Activated CD8-positive, alpha-beta memory T cell treated with anti-CD3 and anti-CD28 coated beads, Interleukin-2, amount 50 U/mL, for 1 hour (primary cell): Measurements from ENCODE around the gene THAP11.
"Not testable (repeated sequence)": the region's sequence is repeated elsewhere in the genome, so short reads cannot be mapped to it uniquely, and the experiment has no call there.

Source experiments
- DNase-seq: peaks from one replicate; pipeline ENCODE4 v3.0.0-alpha.2; 2020; ENCODE audit errors: extremely low read depth

The THAP11 gene

DNA sequence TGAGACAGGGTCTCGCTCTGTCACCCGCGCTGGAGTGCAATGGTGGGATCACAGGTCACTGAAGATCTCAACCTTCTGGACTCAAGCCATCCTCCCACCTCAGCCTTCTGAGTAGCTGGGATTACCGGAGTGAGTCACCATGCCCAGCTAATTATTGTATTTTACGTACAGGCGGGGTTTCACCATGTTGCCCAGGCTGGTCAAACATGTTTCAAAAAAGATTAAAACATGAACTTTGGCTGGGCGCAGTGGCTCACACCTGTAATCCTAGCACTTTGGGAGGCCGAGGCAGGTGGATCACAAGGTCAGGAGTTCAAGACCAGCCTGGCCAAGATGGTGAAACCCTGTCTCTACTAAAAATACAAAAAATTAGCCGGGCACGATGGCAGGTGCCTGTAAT is 4.9 kb upstream of the THAP11 start:
- DNase-seq = not testable (repeated sequence)

DNA sequence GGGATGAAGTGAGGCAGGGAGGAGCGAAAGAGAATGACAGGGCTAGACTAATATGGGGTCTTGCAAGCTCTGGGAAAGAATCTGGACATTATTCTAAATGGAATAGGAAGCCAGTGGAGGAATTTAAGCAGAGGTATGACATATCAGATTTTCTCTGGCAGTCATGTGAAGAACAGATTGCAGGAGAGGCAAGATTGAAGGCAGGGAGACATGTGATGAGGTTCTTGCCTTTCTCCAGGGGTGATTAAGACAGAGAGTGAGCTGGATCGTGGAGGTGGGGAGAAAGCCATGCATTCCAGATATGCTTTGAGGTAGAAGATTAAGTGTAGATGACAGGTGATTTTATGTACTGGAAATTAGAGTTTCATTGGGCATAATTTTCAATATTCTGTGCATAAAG is 4.3 kb upstream of the THAP11 start:
- DNase-seq = no peak

DNA sequence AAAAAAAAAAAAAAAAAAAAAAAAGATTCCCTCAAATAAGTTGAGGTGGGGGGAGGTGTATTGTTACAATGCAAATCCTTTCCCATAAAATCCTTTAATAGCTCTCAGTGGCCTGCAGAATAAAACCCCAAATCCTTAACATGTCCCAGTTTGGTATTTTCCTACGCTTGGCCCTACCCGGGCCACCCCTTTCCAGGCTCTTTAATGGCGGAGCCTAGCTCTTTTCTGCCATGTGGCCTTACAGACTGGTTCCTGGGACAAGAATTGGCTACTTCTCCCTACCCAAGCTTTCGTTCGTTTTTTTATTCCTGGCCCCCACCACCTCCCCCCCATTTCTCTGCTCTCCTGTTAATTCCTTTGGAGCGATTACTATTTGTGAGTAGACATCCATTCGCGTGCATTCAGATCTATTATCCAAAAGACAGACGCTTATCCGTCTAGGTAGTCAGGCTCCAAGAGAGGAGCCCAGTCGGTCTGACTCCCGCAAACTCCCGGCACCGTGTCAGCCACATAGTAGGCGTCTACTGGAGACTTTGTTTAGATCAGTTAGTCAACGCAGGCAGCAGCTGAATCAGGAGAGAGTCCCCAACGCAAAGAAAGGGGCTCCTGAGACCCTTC is 813 bp upstream of the THAP11 start:
- DNase-seq = no peak

DNA sequence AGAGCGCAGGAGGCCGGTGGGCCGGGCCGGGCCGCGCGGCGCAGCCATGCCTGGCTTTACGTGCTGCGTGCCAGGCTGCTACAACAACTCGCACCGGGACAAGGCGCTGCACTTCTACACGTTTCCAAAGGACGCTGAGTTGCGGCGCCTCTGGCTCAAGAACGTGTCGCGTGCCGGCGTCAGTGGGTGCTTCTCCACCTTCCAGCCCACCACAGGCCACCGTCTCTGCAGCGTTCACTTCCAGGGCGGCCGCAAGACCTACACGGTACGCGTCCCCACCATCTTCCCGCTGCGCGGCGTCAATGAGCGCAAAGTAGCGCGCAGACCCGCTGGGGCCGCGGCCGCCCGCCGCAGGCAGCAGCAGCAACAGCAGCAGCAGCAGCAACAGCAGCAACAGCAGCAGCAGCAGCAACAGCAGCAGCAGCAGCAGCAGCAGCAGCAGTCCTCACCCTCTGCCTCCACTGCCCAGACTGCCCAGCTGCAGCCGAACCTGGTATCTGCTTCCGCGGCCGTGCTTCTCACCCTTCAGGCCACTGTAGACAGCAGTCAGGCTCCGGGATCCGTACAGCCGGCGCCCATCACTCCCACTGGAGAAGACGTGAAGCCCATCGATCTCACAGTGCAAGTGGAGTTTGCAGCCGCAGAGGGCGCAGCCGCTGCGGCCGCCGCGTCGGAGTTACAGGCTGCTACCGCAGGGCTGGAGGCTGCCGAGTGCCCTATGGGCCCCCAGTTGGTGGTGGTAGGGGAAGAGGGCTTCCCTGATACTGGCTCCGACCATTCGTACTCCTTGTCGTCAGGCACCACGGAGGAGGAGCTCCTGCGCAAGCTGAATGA is 606 bp downstream of the THAP11 start:
- DNase-seq = no peak

DNA sequence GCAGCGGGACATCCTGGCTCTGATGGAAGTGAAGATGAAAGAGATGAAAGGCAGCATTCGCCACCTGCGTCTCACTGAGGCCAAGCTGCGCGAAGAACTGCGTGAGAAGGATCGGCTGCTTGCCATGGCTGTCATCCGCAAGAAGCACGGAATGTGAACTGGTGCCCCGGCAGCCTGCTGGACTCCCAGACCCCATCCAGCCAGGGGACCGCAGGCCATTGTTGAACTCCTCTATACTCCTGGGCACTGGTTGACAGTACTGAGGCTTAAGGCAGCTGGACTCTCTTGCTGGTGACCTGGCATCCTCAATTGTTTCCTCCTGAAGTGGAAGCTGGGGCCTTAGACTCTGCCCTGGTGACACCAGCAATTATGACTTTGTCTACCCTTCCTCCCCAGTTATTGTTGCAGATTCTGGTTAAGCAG is 1.2 kb downstream of the THAP11 start:
- DNase-seq = no peak

DNA sequence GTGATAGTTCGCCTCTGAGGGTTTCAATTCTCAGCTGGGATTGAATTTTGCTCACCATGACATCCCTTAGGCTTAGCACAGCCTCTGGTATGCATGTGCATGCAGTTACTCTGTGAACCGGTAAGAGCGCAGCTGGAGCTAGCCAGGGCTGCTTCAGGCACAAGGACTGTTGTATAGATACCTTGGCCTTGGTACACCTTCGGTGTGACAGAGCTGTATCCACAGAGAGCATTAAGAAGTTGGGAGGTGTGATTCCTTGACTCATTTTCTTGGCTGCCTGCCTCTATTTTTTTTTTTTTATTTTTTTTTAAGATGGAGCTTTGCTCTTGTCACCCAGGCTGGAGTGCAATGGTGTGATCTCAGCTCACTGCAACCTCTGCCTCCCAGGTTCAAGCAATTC is 2.4 kb downstream of the THAP11 start:
- no peak for DNase-seq

DNA sequence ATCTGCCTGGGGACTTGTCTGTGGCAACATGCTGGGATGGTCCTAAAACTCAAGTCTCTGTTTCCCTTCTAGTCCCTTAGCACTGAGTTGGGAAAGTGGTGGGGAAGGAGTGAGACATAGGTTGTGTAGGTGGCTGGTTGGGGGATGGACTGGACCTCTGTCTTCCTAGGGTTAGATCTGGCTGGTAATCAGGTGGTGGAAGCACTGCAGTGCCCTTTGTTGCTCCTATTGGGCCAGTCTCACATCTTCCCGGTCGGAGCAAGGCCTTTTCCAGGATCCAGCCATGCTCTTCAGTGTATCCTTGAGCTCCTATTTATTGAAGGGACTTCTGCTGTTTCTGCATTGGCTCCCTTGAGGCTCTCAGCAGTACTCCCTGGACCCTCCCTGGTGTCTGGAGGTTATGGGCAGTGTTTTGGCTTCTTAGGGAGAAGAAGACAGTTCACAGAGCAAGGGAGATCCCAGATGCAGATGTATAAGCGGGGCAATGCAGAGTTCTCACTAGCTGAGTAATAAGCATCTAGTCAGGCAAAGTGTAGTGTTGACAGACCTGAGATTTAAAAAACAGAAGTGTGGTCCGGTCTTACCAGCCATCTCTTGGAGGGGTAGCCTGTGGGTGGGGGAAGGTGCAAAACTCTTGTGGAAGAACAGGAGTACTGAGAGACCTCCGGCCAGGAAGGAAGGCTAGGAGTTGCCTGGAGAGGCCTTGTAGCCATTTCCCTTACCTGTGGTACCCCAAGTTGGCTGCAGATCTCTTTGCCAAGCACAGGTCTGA is 3.4 kb downstream of the THAP11 start:
- DNase-seq = no peak

DNA sequence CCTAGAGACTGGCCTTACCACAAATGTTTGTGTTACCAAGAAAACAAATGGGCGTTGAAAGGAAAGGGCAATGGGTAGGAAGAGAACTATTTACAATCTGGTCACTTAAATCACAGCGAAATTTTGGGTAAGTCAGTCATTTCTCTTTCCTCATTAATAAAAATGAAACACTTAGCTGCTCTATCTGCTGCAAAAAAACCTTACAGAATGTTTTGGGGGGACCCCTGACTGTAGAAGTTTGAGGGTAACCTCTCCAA is 3.9 kb downstream of the THAP11 start:
- DNase-seq = no peak

DNA sequence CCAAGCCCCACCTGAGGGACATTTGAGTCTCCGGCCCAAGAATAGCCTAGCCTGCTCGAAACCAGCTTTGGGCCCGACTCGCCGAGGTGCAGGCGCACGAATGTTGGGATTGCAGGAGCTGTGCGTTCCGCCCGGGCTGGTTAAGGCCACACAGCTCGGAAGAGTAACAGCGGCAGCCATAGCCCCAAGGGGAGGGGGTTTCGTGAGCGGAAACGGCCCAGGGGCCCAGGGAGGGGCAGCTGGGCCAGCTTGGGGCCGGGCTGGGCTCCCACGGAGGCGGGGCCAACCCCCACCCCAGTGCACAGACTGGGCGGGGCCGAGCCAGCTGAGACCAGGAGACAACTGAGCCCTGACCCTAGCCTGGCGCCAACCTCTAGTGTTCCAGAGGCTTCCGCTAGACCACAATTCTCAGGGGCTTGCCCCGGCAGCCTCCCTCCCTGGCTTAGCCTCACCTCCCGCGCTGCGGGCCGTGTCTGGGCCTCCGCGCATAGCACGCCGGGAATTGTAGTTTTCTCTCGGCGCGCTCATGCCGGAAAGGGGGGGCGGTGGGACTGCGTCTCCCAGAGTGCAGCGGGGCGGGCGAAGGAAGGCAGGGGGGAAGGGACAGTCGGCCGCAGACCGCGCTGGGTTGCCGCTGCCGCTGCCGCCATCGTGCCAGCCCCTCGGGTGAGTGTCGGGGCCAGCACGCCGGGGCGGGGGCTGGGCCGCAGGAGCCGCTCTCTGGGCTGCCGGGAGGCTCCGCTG is 4.4 kb downstream of the THAP11 start, which contains the start of gene NUTF2:
NUTF2 (plus strand) TSS at position 614 of the 744 bp plus-strand sequence. CDS start 18,198 bp downstream, outside the sequence.
- peak; percentile 86 for DNase-seq

DNA sequence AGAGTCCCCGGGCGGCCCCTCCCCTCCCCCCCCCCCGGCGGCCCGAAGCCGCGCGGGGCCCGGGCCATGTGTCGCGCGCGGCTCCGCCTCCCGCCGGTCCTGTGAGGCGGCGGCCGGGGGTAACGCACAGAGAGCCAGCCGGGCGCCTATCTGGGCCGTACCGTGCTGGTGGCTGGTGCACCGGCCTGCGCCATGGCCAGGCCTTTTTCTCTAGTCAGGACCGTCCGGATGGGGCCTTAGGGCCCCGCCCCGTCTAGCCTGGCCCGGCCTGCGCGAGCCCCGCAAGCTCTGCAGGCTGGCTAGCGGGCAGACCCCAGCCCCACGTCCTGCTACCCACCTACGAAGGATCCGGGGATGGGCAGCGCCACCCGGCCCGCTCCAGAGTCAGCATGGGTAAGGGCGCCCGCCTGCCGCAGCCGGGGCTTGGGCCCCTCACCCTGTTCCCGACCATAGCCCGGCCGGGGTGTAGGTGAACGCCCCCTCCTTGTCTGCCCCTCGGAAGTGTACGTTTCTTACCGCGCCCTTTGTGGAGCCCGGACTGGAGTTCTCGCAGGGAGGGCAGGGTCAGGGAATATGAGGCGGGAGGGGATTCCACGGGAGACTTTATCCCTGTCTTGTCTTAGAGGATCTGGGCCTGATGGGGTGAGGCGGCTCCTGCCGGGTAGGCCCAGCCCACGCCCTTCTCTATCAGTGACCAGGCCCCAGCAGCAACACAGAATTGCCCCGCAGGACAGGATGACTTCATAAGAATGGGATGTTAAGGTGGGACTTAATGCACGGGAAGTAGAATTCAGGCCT is 5.1 kb downstream of the THAP11 start, which contains the start of gene CENPT:
CENPT (minus strand) TSS at position 630 of the 798 bp plus-strand sequence. CDS start 13,834 bp downstream, outside the sequence.
- no peak for DNase-seq

DNA sequence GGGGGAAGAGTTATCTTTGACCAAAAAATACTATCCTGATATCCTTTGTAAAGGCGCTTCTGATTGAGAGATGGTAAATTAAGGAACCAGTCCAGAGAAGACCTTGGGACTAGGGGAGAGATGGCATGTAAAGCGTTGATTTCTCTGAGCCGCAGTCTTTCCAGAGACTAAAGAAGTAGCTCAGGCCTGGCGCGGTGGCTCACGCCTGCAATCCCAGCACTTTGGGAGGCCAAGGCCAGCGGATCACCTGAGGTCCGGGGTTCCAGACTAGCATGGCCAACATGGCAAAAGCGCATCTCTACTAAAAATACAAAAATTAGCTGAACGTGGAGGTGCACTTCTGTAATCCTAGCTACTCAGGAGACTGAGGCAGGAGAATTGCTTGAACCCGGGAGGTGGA is 6.0 kb downstream of the THAP11 start:
- no peak for DNase-seq

DNA sequence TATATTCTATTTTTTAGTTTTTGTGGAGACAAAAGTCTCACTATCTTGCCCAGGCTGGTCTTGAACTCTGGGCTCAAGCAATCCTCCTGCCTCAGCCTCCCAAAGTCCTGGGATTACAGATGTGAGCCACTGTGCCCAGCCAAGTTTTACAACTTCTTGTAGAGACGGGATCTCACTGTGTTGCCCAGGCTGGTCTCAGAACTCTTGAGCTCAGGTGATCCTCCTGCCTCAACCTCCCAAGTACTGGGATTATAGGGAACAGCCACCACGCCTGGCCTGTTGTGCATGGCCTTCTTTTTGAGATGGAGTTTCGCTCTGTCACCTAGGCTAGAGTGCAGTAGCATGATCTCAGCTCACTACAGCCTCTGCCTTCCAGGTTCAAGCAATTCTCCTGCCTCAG is 11.6 kb downstream of the THAP11 start:
- no peak for DNase-seq

DNA sequence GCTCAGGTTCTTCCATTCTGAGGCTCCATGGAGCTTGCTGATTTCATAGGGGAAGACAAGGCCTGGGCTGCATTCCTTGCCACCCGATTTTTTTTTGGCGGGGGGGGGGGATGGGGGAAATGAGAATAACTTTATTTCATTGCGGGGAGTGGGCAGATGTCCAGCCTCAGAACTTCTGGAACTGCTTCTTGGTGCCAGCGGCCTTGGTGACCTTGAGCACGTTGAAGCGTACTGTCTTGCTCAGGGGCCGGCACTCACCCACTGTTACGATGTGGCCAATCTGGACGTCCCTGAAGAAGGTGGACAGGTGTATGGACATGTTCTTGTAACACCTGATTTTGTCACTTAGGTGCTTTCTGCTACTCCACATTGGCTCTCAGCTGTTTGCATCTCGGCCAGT is 13.7 kb downstream of the THAP11 start:
- no peak for DNase-seq

DNA sequence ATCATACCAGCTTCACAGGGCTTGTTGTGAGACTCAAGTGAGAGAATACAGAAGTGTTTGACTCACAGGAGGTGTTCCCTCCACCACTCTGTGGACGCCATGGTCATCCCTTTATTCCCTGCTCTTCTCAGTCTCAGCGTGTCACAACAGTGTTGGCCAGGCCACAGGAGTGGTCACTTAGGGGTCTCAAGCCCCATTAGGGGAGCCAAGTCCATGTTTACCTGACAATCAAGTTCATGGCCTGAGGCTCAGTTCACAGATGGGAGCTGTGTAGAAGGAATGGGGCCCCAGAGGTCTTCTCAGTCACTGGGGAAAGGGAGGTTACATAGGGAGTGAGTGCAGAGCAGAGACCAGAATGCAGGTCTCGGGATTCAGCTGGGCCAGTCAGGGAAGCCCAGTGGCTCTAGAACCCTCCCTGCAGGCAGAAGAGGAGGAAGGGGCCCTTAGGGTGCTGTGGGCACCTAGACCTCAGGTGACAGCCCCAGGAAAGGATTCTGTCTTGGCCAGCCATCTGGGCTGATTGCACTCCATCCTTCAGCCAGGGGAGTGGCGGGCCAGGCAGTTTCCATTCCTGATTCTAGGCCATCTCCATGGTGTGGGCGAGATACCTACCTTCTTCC is 14.9 kb downstream of the THAP11 start:
- no peak for DNase-seq

DNA sequence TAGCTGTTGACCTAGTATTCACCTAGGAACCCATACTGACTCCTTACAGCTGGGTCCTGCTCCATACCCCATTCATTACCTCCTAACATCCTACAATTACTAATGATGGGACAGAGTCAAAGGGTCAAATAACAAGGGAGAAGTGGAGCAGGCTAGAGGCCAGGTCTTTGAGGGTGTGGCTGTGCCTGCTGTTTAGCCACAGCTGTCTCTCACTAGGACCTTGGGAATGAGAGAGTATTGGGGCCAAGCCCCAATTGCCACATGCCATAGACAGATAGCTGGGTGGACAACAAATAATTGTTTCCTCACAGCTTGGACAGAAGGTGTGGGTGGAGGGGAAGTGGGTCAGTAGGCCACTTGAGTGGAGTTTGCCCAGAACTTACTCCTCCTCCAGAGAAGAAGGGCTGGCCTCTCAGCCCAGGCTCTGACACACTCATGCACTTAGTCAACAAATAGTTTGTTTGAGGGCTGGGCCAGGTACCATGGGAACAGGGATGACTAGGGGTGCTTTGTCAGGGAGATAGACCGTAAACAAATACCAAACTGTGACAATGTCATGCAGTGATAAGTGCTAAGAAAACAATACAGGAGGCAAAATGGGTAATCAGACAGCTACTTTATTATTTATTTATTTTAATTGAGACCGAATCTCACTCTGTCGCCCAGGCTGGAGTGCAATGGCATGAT is 15.6 kb downstream of the THAP11 start:
- no peak for DNase-seq

DNA sequence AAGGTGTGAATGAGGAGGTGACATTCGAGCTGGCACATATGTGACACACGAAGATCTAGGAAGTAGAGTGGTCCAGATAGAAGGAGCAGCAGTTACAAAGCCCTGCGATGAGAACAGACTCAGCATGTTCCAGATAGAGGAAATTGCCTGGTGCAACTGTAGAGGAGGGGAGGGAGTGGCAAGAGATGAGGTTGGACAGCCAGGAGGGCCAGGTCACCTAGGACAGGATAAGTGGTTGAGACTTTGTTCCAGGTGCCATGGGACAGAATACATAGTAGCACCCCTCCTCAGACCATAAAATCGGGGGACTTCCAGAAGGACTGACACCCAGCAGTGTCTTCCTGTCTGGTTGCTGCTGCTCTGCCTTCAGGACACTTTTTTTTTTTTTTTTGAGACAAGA is 16.4 kb downstream of the THAP11 start:
- DNase-seq = no peak

DNA sequence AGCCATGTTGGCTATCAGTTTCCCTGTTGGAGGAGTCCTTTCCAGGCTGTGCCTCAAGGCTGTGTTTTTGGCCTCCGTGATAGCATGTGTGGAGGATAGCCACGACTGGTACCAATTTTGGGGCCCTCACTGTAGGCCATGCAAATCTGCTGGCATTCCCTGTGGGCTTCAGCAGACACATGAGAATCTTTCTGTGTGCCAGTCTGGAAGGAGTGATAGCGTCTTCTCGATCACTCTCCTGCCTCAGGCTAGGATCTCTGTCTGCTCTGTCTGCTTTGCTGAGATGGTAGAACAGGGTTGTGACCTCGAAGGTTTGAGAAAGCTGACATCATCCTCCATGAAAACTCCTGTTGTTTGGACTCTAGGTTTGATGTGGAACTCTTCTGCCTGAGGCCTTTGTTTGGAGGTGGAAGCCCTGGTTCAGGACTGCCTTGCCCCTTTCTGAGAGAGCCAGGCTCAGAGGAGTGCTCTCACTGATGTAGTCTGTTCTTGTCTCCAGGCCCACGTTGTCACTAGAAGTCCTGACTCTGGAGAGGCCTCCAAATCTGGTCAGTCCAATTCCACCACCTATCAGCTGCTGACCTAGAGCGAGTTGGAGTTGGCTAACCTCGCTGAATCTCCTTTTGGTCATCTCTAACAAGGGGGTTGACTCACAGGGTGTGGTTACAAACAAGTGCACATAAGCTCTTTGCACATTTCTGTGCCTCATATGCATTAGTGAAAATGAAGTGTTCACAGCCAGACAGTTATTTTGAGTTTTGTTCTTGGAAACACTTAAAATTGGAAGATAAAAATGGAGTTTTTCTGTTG is 18.7 kb downstream of the THAP11 start:
- no peak for DNase-seq

DNA sequence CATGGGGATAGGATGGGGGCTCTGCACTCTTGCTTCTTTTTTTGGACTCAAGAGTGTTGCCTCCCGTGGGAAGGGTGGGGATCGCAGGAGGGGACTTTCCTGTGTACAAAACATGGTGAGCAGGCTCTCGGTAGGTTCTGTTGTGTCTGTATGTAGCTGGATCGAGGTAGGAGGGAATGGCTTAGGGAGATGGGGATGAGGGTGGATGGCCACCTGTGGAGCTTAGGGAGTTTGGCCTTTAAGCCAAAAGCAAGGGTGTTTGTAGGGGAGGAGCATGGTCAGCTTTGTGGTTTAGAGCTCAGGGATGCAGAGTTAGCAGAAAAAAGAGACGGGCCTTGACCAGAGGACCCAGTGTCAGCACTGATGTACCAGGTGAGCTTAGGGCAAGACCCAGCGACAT is 19.8 kb downstream of the THAP11 start:
- no peak for DNase-seq
